Activated T-cell treated with anti-CD3 and anti-CD28 coated beads for 1 hour (primary cell): ENCODE measurements around the gene RBSN.
"Not testable (repeated sequence)": the region's sequence is repeated elsewhere in the genome, so short reads cannot be mapped to it uniquely, and the experiment has no call there.

Experiments
- DNase-seq: peaks from one replicate; pipeline ENCODE4 v3.0.0-alpha.2; 2020; ENCODE audit warnings: low read depth

The RBSN gene

DNA sequence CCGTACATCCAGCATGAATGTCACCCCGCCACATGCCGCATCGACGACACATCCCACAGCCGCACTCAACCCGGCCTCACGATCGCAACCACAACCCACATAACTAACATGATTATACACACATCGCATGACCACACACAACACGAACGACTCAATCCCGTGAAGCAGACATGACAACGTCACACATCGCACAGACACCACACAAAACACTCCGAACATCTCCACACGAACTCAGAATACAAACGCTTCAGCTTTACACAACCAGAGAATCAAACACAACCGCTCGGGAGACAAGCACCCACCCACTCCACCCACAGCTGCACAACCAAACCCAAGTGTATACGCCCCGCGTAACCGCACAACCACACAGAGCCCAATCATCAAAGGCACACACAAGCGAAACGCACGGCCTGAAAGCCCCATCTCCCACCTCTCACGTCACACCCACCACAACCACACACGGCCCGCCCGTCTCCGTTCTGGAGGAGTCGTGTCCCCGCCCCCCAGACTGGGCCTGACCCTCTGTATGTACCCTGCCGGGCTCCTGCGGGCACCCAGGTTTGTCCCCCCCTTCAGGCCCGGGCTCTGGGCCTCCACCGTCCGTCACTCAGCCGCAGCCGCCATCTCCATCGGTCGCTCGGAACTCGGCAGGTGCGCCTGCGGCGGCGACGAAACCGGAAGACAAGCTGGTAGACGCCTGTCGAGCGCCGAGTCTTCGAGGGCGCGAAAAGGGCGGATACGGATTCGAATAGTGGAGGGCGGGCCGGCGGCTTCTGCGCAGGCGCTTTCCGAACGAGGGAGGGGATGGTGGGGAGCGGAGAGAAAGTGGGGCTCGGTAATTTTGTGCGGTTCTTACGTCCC is at the start of gene RBSN:
Gene RBSN, minus strand, starts transcription at position 646 of the 861 bp plus-strand sequence. CDS start 3,028 bp downstream, outside the sequence.
- DNase-seq: peak; percentile 92

DNA sequence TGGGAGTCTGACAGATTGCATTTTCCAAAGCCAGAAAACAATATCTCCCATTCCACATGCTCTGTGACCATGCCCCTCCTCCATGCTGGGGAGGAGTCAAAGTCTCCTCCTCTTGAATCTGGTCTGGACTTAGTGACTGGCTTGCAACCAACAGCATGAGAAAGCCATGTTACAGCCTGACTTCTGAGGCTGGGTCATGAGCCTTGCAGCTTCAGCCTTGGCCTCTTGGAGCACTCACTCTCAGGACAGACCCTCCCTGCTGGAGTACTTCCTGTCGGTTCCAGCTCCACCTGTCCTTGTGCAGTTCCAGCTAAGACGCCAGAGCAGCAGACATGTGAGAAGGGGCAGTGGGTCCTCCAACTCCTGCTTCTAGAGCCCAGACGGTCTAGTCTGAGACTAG is 49.7 kb upstream of the RBSN start:
- DNase-seq: no peak

- DNase-seq: not testable (repeated sequence)
These were observed 37.9 kb upstream of the RBSN start for GRCh38 chr3:15136885-15137284.

- not testable (repeated sequence) for DNase-seq
These were observed 36.0 kb upstream of the RBSN start for GRCh38 chr3:15134968-15135367.

DNA sequence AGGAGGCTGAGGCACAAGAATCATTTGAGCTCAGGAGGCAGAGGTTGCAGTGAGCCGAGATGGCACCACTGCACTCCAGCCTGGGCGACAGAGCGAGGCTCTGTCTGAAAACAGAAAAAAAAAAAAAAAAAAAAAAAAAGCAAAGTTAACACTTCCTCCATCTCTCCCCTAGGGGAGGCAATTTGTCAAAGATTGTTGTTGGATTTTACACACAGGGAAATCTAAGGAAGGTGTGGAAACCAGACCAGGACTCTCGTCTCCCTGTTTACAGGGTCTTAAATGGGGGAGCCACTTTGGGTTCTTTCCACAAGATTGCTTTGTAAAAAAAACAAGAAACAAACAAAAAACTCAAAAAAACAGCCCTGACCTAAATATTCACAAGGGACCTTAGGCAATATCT is 29.5 kb upstream of the RBSN start:
- DNase-seq: not testable (repeated sequence)

- DNase-seq: not testable (repeated sequence)
These were observed 28.0 kb upstream of the RBSN start for GRCh38 chr3:15126975-15127374.

DNA sequence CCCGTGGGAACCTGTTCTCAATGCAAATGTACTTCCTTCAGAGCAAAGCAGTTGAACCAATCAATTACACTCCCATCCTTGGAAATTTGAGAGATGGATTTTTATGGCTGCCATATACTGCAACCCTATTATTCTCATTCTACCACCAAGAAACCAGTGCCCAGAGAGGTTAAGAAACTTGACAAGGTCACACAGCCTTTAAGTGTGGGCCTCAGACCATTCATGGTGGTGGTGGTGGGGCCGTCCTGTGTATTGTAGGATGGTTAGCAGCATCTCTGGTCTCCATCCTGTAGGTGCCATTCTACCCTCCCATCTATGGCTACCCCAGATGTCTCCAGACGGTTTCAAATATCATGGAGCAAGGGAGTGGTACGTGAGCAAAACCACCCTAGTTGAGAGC is 23.4 kb upstream of the RBSN start:
- no peak for DNase-seq

GRCh38 chr3:15121936-15122335 is 23.0 kb upstream of the RBSN start:
- DNase-seq: no peak

DNA sequence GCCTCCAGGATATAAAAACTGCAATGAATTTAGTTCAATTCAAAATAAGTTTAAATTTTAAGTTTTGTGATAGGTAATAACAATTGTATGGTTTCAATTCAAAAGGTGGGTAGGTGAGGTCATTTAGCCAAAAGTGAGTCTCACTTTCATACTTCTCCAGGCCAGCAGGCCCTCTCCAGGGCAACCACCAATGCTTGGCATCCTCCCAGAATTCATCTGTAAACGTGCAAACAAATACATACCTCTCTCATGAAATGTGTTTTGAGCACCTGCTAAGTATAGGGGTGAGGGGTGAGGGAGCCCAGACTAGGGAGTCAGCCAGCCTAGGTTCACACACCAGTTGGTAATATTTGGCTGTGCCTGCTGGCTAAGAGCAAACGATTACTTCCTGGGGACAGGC is 22.0 kb upstream of the RBSN start:
- DNase-seq: no peak

DNA sequence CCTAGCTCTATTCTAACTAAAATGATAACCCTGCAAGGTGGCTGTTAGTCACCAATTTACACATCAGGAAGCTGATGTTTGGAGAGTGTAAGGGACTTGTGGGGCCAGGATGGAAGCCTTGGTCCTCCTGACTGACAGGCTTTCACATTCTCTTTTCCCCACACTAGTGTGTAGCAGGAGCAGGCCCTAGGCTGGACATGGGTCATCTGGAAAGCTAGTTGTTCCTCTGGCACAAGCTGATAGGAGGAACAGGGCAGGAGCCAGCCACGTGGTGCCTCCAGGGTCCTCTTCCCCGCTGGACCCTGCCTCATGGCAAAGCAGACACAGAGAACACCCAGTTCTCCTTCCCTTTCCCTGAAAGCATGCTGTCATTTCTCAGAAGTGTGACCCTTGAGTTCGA is 18.1 kb upstream of the RBSN start:
- no peak for DNase-seq

DNA sequence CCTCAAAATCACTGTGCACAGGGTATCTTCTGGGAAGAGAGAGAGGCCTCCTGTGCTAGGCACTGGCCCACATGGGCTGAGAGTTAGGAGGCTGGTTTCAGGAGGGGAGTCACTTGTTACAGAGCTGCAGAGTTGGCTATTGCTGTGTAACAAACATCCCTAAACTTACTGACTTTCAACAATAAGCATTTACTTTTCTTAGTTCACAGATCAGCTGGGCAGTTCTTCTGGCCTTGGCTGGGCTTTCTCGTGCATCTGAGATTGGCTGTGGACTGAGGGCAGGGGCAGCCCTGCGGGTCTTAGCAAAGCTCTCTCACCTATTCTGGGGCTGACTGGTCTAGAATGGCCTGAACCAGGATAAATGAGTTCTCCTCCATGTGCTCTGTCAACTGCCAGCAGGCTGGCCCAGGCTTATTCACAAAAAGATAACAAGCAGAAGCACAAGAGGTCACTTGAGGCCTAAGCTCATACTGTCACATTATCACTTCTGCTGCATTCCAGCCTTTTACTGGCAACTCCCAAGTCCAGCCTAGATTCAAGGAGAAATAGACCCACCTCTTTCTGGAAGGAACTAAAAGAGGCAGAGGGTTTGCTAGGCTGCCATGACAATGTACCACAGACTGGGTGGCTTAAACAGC is 17.2 kb upstream of the RBSN start:
- DNase-seq: no peak

DNA sequence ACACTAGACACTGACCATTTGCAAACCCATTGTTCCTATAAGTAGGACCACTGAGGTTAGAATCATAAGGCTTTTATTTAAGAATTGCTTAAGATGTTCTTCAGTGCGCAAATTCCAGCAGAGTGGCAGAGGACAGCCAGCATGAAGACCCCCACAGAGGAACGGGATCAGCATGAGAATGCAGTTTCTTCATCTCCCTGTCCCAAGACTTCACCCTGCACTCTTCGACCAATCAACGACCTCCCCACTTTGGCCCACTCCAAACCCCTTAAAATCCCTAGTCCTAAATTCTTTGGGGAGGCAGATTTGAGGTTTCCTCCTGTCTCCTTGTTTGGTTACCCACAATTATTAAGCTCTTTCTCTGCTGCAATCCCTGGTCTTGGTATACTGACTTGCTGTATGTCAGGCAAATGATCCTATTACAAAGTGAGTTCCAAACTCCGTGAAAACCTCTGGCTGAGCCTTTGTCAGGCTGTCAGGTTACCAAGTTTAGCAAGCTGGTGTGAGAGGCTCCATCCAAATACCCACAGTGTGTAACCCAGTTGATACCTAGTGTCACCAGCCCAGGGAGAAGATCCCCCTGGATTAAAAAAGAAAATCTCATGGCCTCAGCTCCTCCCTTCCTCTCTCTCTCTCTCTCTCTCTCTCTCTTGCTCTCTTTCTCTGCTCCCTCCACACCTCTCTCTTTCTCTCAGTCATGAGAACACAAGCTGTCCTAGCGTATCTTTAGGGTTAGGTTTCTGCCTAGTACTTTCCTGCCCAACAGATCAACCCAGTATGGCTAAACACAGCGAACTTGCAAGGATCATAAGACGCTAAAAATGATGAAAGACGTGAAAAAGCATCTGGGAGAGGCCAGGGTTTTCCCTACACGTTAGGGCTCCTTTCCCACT is 15.8 kb upstream of the RBSN start:
- DNase-seq: no peak

GRCh38 chr3:15113884-15114283 is 14.9 kb upstream of the RBSN start:
- no peak for DNase-seq

- DNase-seq: no peak
These were observed 14.5 kb upstream of the RBSN start for GRCh38 chr3:15113471-15113870.

GRCh38 chr3:15112011-15112410 is 13.1 kb upstream of the RBSN start:
- no peak for DNase-seq

DNA sequence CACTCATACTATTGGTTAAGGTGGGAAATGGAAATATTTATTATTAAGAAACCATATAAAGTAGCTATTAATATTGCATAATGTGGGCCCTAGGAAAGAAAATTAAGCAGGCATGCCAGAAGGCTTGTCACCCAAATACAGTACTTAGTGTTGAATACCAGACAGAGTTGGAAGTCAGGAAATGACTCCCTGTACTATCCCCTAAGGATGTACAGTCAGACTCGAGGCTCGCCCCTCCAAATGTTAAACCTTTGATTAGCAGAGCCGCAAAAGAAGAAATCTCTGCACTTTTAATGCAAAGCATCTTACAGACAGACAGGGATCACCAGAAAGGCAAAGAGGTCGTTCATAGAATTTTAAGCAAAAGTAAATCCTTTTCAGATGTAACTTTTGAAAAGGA is 11.3 kb upstream of the RBSN start:
- no peak for DNase-seq

DNA sequence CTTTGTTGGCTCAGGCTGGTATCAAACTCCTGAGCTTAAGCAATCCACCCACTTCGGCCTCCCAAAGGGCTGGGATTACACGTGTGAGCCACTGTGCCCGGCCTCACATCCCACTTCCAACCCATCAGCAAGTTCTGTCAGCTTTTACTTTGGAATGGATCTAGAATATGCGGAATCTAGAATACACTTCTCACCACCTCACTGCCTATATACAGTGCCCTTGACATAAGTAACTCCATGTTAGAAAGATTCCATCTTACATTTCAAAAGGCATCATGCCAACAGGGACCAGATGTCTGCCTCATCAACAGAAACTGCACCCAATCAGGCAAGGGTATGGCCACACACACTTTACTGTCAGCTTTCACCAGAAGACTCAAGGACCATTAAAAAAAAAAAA is 9.9 kb upstream of the RBSN start:
- no peak for DNase-seq

GRCh38 chr3:15108082-15108545 is 9.2 kb upstream of the RBSN start:
- DNase-seq: peak; percentile 62

GRCh38 chr3:15107075-15107947 is 8.4 kb upstream of the RBSN start:
- no peak for DNase-seq

DNA sequence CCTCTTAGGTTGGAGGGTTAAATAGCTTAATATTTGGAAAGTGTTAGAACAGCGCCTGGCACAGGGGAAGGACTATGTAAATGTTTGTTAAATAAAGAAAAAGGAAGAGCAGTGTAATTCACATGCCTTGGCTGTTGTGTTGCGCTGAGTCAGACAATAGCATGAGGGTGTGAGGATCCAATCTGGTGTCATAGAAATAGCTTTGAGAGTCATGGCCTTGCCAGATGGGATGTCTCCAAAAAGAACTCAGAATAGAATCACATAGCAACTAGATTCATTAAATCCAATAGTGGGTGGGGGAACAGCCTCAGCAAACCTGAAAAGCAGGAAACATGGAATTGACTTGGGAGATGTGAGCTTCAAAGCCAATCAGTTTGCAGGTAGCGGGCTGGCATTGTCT is 3.9 kb upstream of the RBSN start:
- no peak for DNase-seq

- no peak for DNase-seq
These were observed 3.3 kb upstream of the RBSN start for GRCh38 chr3:15102256-15102655.
